ENCODE results near the gene ERMARD.

Gene ERMARD

GRCh38 chr6:169825558-169826225 is 74.3 kb downstream of the ERMARD start:
- DNase-seq (ENCODE audit: low spot score): no peak

GRCh38 chr6:169826697-169827096 is 75.3 kb downstream of the ERMARD start:
- DNase-seq (ENCODE audit: low spot score): no peak

GRCh38 chr6:169827290-169827717 is 75.9 kb downstream of the ERMARD start:
- no peak for DNase-seq (ENCODE audit: low spot score)

GRCh38 chr6:169828176-169828575 is 76.8 kb downstream of the ERMARD start:
- no peak for DNase-seq (ENCODE audit: low spot score)

GRCh38 chr6:169829786-169830185 is 78.4 kb downstream of the ERMARD start:
- no peak for DNase-seq (ENCODE audit: low spot score)

GRCh38 chr6:169830876-169831275 is 79.5 kb downstream of the ERMARD start:
- no peak for DNase-seq (ENCODE audit: low spot score)
